ENCODE results near the gene POU3F3.

Gene POU3F3

DNA sequence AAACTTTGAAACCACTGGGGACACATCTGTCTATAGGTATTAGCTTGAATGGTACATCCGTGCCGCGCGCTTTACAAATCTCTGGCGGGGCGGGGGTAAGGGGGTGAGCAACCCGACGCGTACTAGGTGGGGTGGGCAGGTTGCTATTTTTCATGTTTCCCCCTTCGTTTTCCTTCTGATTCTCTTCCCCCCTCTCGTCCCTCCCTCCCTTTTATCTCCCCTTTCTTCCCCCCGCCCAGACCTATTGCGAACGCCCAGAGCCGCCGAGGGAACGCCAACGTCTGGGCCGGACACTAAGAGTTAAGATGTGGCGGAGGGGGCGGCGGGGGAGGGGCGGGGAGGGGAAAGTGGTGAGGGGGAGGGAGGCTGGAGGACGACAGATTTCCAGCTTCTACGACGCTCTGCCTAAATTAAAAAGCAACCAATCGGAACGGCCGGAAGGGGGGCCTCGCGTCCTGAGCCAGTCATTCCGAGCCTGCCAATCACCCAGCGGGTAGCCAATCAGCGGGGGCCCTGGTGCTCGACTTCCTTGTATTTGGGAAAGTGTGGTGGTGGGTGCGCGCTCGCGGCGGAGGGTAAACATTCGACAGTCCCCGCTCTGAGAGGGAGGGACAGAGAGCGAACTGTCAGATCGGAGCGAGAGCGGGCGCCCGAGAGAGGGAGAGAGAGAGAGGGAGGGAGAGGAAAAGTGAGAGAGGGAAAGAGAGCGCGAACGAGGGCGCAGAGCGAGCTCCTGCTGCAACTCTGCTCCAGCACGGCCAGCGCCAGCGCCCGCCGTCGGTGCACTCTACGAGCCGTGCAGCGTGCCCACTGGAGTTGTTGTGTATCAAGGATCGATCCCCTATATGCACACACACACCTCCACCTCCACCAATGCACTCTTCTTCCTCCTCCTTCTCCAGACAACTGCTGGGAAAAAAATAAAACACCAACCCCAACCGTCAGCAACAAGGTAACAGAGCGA, at the start of gene POU3F3:
POU3F3 (plus strand) TSS at position 582 of the 964 bp plus-strand sequence. CDS start 1,396 bp downstream, outside the sequence.
- H3K4me3 ChIP-seq (replicated peaks; ENCODE audit: low read depth, low read length), result peak within 1 kb of the TSS; percentile 58
- no peak for DNase-seq (ENCODE audit: extremely low read depth, insufficient read length)
- TF ChIP-seq, protein P1, sequence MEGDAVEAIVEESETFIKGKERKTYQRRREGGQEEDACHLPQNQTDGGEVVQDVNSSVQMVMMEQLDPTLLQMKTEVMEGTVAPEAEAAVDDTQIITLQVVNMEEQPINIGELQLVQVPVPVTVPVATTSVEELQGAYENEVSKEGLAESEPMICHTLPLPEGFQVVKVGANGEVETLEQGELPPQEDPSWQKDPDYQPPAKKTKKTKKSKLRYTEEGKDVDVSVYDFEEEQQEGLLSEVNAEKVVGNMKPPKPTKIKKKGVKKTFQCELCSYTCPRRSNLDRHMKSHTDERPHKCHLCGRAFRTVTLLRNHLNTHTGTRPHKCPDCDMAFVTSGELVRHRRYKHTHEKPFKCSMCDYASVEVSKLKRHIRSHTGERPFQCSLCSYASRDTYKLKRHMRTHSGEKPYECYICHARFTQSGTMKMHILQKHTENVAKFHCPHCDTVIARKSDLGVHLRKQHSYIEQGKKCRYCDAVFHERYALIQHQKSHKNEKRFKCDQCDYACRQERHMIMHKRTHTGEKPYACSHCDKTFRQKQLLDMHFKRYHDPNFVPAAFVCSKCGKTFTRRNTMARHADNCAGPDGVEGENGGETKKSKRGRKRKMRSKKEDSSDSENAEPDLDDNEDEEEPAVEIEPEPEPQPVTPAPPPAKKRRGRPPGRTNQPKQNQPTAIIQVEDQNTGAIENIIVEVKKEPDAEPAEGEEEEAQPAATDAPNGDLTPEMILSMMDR (IDR thresholded peaks at IDR 0.05; ENCODE audit: insufficient read depth, low read length, poor library complexity, severe bottlenecking), result no peak
- H3K36me3 ChIP-seq (ENCODE audit: control insufficient read depth, insufficient read depth, low read length), result no peaks in the 10 kb centered on the region
- H3K27me3 ChIP-seq (replicated peaks; ENCODE audit: control insufficient read depth, insufficient read depth, low read length), result peaks cover 2% of the 10 kb centered on the region; the same call in 1 of the 2 replicates

DNA sequence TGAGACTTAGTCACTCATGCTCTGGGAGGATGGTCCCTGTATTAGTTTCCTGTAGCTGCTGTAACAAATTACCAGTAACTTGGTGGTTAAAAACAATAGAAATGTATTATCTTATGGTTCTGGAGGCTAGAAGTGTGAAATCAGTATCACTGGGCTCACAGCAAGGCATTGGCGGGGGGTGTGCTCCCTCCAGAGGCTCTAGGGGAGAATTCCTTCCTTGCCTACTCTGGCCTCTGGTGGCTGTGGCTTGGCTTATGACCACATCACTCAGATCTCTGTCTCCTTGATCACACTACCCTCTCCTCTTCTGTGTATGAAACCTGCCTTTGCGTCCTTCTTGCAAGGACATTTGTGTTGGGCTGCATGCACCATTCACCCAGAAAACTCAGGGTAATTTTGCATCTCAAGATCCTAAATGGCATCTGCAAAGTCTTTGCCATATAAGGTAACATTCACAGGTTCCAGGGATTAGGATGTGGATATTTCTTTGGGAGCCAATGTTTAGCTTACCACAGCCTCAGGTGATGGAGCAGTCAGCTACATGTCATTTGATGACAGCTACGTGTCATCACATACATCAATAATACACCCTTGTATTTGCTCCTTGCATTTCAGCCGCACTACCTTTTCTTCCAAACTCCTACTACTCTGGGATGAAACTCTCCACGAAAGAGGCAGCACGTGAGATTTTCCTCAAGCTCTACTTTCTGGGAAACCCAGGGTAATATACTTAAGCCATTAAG, 49.6 kb upstream of the POU3F3 start:
- Histone ChIP-seq H3K4me3 (replicated peaks; ENCODE audit: low read depth, low read length) (no peak overlapping the region), H3K36me3 (ENCODE audit: control insufficient read depth, insufficient read depth, low read length) (no peaks in the 10 kb centered on the region), H3K27me3 (replicated peaks; ENCODE audit: control insufficient read depth, insufficient read depth, low read length) (no peaks in the 10 kb centered on the region)
- no peak for DNase-seq (ENCODE audit: extremely low read depth, insufficient read length)
- TF ChIP-seq, protein P1 (IDR thresholded peaks at IDR 0.05; ENCODE audit: insufficient read depth, low read length, poor library complexity, severe bottlenecking), result no peak

DNA sequence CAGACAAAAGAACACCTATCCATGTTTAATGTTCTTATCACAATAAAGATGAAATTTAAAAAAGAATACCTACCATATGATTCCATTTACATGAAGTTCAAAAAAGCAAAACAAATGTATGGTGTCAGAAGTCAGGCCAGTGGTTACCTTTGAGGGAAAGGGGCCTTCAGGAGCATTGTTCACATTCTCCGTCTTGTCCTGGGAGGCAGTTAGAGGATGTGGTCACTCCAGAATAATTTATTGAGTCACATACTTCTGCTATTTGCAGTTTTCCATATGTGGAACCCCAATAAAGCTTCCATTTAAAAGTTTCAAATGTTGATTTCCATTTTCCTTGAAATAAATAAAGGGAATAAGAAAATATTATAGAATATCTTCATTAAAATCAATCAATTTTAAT, 41.6 kb upstream of the POU3F3 start:
- TF ChIP-seq, protein P1 (IDR thresholded peaks at IDR 0.05; ENCODE audit: insufficient read depth, low read length, poor library complexity, severe bottlenecking), result no peak
- DNase-seq (ENCODE audit: extremely low read depth, insufficient read length), result no peak
- Histone ChIP-seq H3K36me3 (ENCODE audit: control insufficient read depth, insufficient read depth, low read length) (no peaks in the 10 kb centered on the region), H3K27me3 (replicated peaks; ENCODE audit: control insufficient read depth, insufficient read depth, low read length) (no peaks in the 10 kb centered on the region), H3K4me3 (replicated peaks; ENCODE audit: low read depth, low read length) (no peak overlapping the region)

DNA sequence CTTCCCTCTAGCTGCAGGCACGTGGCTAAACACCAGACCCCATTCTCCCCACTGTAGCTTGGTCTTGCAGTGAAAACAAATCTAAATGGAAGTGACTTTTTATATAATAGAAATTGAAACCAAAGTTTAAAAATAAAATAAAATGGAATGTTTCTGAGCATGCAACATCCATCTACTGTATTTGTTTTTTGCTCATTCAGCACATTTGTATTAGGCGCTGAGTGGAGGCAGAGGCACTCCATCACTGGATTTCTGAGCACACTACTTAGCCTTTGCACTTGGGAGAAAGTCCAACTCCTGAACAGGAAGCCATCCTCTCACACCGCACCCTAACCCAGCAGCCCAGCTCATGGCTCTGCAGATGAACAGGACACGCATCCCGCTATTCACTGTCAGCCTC, 37.8 kb upstream of the POU3F3 start:
- DNase-seq (ENCODE audit: extremely low read depth, insufficient read length), result no peak
- Histone ChIP-seq H3K27me3 (replicated peaks; ENCODE audit: control insufficient read depth, insufficient read depth, low read length) (no peaks in the 10 kb centered on the region), H3K4me3 (replicated peaks; ENCODE audit: low read depth, low read length) (no peak overlapping the region), H3K36me3 (ENCODE audit: control insufficient read depth, insufficient read depth, low read length) (no peaks in the 10 kb centered on the region)
- TF ChIP-seq, protein P1 (IDR thresholded peaks at IDR 0.05; ENCODE audit: insufficient read depth, low read length, poor library complexity, severe bottlenecking), result no peak

DNA sequence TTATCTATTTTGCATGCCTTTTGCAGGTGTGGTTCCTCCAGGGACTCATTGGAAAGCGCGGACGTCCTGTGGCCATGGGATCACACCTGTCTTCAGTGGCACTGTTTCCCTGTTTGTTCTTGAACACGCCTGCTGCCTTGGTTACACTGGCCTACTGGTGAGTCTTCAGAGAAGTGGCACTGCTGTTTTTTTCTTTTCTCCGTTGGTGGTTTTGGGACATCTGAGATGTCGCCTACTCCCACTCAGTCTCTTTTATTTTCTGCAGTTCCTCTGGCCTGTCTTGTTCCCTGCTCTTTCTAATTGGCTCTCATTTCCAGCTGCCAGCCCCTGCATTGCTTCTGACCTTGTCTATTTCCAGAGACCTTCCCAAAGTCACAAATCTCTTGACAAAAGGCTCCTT, 35.7 kb upstream of the POU3F3 start:
- Histone ChIP-seq H3K4me3 (replicated peaks; ENCODE audit: low read depth, low read length) (no peak overlapping the region), H3K36me3 (ENCODE audit: control insufficient read depth, insufficient read depth, low read length) (no peaks in the 10 kb centered on the region), H3K27me3 (replicated peaks; ENCODE audit: control insufficient read depth, insufficient read depth, low read length) (no peaks in the 10 kb centered on the region)
- no peak for DNase-seq (ENCODE audit: extremely low read depth, insufficient read length)
- TF ChIP-seq, protein P1 (IDR thresholded peaks at IDR 0.05; ENCODE audit: insufficient read depth, low read length, poor library complexity, severe bottlenecking), result no peak

Data from GM06990 (cell line).